Kidney glomerular epithelial cell (primary cell): ENCODE results near the gene MTCH1.

Source experiments
- DNase-seq: peaks from one replicate; lab custom pipeline; 2025; lab: John Stamatoyannopoulos, UW

MTCH1 gene

DNA sequence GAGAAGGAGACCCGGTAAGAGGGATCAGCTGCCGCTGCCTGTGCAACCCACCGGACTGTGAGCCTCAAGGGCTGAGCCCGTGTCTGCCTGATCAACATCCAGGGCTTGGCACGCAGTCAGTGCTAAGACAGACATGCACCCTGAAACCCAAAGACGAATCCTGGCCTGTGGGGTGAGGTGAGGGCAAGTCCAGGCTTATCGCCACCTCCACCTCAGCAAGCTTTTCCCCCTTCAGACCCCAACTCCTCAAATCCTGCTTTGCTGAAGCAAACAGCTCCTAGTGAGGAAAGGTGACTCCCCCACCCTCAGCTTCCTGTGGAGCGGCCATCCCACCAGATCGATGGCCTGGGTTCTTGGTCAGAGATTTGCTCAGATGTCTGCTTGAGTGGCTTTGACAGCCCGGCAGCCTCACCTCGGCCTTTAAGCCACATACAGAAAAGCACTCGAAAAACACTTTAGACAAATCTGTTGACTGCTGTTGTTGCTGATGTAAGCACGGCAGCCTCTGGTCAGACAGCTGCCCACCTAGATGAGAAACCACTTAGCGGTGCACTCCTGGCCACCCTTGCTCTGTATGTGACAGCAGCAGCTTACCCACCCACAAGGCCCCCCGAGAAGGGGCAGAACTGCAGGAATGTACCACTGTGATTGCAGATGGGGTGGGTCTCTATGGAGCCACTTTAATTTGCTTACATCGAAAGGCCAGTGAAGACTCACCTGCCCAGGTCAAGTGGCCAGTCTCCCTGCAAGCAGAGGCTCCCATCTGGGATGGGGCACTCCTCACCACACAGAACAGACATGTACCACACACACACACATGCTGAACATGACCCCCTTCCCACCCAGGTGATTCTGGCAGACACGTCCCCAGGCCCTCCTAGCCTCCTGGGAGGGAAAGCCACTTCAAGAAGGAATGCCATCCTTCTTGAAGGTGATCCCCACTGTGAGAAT is 14.8 kb downstream of the MTCH1 start:
- DNase-seq, result no peak

GRCh38 chr6:36969988-36970891 is 15.8 kb downstream of the MTCH1 start:
- no peak for DNase-seq

- no peak for DNase-seq
These were observed 16.7 kb downstream of the MTCH1 start for GRCh38 chr6:36969240-36969691.

- no peak for DNase-seq
These were observed 17.6 kb downstream of the MTCH1 start for GRCh38 chr6:36968266-36968977.

DNA sequence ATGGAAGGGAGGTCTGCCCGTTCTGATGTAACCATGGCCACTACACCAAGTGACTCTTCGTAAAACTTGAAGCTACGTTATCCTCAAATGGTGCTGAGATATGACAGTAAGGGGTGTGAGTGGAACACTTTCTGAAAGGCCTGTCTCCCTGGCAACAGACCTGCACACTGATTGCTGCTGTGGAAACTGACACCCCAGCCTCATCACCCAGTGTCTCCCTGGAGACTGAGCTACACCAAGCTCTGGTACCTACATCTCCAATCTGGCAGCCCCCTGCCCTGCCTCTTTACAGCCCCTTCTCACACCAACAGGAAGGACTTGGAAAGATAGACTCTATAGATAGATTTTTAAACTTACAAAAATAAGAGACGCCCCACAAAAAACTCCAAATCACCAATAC is 18.2 kb downstream of the MTCH1 start:
- no peak for DNase-seq

DNA sequence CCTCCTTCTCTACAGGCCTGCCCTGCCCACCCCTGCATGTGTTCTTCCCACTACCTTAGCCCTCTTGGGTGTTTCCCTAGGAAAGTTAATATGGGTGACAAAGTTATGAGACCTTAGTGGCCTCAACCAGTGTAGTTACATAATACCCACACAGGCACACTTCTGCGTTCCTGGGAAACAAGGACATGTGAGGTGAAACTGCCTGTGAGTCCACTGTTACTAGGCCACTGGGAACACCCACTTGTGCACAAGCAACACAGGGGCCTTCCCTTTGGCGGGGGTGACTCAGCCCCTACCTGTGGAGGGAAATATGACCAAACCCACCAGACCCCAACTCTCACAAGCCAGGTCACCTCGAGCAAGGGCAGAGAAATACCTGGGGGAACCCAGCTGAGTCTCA is 18.7 kb downstream of the MTCH1 start:
- no peak for DNase-seq

GRCh38 chr6:36964908-36965307 is 21.1 kb downstream of the MTCH1 start:
- DNase-seq, result no peak

DNA sequence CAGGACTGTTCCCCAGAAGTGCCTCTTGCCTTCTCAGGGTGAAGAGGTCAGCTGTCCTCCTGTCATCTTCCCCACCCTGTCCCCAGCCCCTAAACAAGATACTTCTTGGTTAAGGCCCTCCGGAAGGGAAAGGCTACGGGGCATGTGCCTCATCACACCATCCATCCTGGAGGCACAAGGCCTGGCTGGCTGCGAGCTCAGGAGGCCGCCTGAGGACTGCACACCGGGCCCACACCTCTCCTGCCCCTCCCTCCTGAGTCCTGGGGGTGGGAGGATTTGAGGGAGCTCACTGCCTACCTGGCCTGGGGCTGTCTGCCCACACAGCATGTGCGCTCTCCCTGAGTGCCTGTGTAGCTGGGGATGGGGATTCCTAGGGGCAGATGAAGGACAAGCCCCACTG is 21.6 kb downstream of the MTCH1 start:
- no peak for DNase-seq

GRCh38 chr6:36963451-36964290 is 22.3 kb downstream of the MTCH1 start:
- DNase-seq, result no peak

- DNase-seq, result no peak
These were observed 23.1 kb downstream of the MTCH1 start for GRCh38 chr6:36962874-36963273.

DNA sequence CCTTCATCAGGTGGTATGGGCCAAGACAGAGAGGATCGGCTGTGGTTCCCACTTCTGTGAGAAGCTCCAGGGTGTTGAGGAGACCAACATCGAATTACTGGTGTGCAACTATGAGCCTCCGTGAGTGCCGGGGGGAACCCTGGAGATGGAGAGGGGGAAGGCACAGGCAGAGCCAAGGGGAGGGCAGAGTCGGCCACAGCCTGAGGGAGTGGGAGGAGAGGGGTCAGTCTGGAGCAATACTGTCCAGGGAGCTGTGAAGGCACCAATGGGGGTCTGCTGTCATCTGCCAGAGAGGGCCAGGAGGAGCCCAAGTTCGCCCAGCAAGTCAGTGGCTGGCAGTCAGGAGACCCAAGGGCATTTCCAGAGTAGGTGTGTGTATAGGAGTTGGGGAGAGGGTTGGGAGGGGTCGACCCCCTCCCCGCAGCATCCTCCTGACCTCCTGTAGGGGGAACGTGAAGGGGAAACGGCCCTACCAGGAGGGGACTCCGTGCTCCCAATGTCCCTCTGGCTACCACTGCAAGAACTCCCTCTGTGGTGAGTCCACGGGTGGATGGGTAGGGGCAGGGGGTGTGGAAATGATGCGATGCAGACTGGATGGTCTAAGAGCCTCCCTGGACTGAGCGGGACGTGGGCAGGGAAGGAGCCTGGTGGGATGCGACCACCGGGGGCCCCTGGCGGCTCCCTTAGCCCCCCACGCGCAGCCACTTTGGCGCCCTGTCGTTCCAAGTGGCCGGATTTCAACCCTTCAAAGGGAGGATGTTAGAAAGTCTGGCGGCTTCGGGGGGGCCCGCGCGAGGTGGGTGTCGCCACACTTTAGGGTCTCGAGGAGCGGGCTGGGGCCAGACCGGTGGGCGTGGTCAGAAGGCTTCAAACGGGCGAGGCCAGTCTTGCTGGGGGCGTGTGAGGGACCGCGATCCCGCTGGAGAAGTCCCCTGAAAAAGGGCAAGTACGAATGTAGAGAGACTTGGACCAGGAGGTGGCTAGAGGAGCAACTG is 24.3 kb downstream of the MTCH1 start:
- DNase-seq, result no peak

- DNase-seq, result no peak
These were observed 26.3 kb downstream of the MTCH1 start for GRCh38 chr6:36959555-36960250.

GRCh38 chr6:36958775-36959554 is 27.0 kb downstream of the MTCH1 start:
- no peak for DNase-seq

DNA sequence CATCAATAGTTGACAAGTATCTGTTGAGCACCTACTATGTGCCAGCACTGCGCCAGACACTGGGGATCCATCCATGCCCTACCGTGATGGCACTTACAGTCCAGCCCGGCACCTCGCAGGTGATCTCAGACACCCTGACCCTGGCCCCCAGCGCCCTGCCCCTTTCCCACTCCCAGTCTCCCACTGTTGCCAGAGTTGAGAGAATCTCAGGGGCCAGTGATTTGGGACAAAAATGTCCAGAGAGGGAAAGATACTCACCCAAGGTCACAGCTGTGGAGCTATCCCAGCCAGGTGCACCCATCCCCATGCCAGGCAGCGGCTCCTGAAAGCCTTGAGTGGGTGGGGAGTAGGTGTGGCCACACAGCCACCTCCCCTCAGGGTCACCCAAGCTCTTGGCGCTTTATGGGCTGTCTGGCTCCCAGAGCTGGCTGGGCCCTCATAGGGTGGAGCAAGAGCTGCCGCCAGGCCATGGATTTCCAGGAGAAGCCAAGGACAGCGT is 28.2 kb downstream of the MTCH1 start:
- no peak for DNase-seq

- DNase-seq, result no peak
These were observed 29.6 kb downstream of the MTCH1 start for GRCh38 chr6:36956446-36956820.

DNA sequence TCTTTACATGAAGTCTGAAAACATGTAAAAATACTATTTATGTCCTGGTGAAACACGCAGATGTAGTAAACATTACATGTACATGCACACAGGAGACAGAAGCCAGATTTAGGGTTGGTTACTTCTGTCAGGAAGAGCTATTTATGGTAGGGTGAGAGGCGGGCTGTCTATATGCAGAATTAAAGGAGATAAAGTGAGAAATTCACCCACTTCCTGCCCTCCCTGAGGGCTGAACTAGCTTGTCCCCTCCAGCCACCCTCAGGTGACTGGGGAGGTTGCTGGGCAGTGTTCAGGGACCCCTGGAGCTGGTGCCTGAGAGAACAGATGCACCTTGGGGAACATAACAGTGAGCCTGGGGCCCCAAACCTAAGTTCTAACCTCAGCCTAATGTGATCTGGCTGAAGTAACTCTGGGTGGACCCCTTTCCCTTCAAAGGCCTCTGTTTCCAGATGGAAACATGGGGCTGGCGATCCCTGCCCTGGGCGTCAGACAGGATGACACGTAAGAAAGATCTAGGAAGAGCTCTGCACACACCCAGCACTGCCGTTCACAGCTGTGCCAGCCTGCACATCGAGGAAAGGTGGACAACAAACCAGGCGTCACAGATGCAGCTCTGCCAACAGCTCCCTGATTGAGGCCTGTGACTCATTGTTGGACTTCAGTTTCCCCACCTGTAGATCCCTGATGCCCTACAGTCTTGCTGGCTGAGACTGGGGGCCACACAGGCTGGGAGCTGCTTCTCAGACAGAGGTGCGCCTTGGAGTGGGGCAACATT is 30.1 kb downstream of the MTCH1 start:
- DNase-seq, result no peak

DNA sequence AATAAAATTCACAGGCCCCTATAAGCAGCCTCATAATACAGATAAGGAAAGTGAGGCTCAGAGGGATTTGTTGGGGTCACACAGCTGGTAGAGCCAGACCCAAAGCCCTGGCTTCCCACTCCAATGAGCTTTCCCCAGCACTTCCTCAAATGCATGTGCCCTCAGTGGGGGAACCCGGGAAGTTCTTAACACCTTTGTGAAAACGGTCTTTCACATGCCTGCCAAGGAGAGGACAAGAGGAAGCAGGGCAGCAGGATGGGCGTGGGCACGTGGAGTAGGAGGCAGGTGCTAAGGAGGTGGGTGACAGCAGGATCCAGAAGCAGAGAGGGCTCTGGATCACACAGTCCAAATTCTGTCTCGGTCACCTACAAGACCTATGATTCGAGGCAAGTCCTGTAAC is 30.9 kb downstream of the MTCH1 start:
- DNase-seq, result no peak
